GM10248 (cell line): ENCODE measurements around the gene CFL1.

Experiments used
- CTCF ChIA-PET: fragments of 300-600 bp; sonication (Branson Sonifier 250); formaldehyde crosslinking; extraction: SDS; loops from one replicate; lab custom pipeline; 2021; ENCODE audit warnings: antibody characterized with exemption; lab: Yijun Ruan, JAX
- POLR2A ChIA-PET: fragments of 350-650 bp; sonication (Branson Sonifier 250); formaldehyde crosslinking; extraction: SDS; loops from one replicate; lab custom pipeline; 2020; ENCODE audit warnings: antibody characterized with exemption; lab: Yijun Ruan, JAX
- DNase-seq: peaks from one replicate; pipeline ENCODE4 v3.0.0; 2012; ENCODE audit errors: extremely low spot score
- TF ChIP-seq, protein P1 (sequence below): IDR thresholded peaks from 2 replicates; pipeline ENCODE4 v1.5.1; 2012; ENCODE audit warnings: mild to moderate bottlenecking, low read depth; ENCODE audit errors: extremely low read depth, missing control alignments, control extremely low read depth

Gene CFL1

DNA sequence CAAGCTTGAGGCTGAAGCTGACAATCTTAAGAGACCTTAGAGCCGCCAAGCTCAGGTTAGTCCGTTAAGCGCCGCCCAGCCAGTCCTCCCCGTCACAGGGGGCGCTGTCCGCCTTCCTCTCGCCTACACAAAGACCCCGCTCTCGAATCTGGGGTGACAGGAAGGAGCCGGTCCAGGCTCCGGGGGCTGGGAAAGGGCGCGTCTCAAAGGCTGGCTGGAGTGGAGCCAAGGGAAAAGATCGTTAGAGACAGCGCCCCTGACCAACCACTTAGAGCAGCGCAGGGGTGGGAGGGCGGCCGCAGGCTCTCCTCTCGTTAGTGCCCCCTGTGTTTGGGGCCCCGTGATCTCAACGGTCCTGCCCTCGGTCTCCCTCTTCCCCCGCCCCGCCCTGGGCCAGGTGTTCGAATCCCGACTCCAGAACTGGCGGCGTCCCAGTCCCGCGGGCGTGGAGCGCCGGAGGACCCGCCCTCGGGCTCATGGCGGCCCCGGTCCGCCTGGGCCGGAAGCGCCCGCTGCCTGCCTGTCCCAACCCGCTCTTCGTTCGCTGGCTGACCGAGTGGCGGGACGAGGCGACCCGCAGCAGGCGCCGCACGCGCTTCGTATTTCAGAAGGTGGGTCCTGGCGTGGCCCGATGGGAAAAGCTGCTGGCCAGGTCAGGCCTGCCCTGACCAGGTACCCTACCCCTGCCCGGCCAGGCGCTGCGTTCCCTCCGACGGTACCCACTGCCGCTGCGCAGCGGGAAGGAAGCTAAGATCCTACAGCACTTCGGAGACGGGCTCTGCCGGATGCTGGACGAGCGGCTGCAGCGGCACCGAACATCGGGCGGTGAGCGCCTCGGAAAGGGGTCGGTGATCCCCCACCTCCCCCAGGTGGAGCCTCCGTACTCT is 2.5 kb upstream of the CFL1 start, which contains the start of gene MUS81:
TSS of gene MUS81 (plus strand) at position 156 of the 887 bp plus-strand sequence. CDS start at position 477, 321 bp downstream.
- TF ChIP-seq, protein P1, sequence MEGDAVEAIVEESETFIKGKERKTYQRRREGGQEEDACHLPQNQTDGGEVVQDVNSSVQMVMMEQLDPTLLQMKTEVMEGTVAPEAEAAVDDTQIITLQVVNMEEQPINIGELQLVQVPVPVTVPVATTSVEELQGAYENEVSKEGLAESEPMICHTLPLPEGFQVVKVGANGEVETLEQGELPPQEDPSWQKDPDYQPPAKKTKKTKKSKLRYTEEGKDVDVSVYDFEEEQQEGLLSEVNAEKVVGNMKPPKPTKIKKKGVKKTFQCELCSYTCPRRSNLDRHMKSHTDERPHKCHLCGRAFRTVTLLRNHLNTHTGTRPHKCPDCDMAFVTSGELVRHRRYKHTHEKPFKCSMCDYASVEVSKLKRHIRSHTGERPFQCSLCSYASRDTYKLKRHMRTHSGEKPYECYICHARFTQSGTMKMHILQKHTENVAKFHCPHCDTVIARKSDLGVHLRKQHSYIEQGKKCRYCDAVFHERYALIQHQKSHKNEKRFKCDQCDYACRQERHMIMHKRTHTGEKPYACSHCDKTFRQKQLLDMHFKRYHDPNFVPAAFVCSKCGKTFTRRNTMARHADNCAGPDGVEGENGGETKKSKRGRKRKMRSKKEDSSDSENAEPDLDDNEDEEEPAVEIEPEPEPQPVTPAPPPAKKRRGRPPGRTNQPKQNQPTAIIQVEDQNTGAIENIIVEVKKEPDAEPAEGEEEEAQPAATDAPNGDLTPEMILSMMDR: peak; percentile 90
- POLR2A ChIA-PET: interaction anchor here (0.6 to 2.6 kb wide), 13 partner anchors 8 to 198 kb away, joined by 3 to 25 read pairs (median 5); partner anchors contain the start of genes BANF1, CCDC85B, EIF1AD and FIBP

DNA sequence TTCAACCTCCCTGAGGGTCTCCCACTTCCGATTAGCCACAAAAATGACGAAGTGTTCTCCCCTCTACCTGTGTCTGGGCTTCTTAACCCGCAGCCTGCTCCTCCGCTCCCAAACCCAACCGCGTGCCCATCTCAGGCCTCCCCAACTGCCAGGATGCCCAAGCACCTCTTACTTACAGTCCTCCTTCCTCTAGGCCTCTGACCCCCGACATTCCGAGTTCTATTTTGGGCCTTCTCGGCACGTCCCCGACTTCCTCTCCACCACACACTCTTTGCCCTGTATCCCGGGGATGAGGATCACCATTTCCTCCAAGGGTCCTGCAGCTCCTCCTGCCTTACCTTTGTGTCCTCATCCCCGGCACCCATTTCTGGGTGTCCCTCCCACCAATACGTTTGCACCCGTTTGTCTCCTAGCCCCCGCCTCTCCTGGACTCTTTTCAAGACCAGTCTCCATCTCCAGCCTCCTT is 1.9 kb upstream of the CFL1 start:
- POLR2A ChIA-PET: interaction anchor here (0.6 to 2.8 kb wide), 14 partner anchors 9 to 197 kb away, joined by 3 to 25 read pairs (median 5); partner anchors contain the start of genes BANF1, CCDC85B, EIF1AD and FIBP
- CTCF ChIA-PET: interaction anchor here (0.6 to 17.2 kb wide), 56 partner anchors 9 to 714 kb away, joined by 3 to 535 read pairs (median 3); partner anchors contain the start of genes AP5B1, BANF1, CCDC85B and CTSW
- no peak for DNase-seq
- TF ChIP-seq, protein P1: no peak

More for the DNA sequence above, 2.5 kb upstream of the CFL1 start, which contains the start of gene MUS81:
- DNase-seq: peak; percentile 90
- CTCF ChIA-PET: interaction anchor here (0.6 to 17.2 kb wide), 58 partner anchors 9 to 715 kb away, joined by 3 to 535 read pairs (median 4); partner anchors contain the start of genes AP5B1, BANF1, CCDC85B and CTSW

DNA sequence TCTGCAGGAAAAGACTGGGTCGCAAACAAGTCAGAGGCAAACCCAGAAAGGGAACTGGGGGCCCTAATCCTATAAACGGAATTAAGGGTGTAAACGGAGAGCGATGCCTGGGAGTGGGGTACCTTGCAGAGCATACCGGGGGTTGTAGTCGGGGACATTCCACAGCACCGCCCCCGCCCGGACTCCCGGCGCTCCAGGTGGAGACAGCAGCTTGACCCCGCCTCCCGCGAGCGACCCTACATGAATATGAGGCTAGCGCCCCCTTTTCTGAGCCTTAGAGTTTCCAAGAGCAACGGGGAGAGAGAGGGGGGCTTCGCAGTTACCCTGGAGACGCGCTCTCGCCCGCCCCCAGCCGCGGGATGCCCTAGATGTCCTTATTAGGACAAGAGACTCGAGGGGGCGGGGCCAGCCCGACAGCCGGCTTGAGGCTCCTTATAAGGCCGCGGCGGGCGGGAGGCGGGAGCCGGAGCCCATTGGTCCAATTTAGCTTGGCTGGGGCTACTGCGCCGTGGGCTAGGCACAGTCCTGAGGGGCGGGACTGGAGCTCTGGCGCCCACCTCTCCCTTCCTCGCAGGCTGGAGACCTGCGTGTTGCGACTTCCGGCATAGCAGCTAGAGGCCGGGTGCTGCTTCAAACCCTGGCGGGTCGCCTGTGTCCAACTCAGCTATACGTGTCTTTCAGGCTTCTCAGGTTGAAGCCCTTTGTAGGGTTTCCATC is 1.3 kb upstream of the CFL1 start:
- ChIA-PET POLR2A (interaction anchor here (1.1 to 2.8 kb wide), 15 partner anchors 8 to 197 kb away, joined by 3 to 25 read pairs (median 5); partner anchors contain the start of genes BANF1, CCDC85B, EIF1AD and FIBP), CTCF (interaction anchor here (0.6 to 17.2 kb wide), 51 partner anchors 8 to 713 kb away, joined by 3 to 535 read pairs (median 3); partner anchors contain the start of genes AP5B1, BANF1, CCDC85B and CTSW)
- peak; percentile 95 for DNase-seq
- TF ChIP-seq, protein P1: peak; percentile 6

DNA sequence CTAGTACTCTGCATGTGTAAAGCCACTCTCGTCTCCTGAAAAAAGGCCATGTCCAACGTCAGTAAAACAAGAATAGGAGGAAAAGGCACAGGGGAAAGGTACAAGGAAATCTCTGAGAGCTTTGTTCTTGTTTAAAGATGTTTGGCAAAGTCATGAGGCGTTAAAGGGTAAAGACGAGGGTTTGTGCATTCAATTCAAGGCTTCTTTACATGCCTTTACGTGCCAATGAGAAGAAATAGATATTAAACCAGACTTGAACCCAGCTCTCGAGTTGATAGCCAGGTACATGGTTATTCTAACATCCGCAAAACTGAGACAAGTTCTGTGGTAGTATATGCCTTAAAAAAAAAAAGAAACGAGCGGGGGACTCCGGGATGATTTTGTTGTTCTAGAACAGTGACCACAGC is 704 bp upstream of the CFL1 start:
- POLR2A ChIA-PET: interaction anchor here (0.5 to 2.8 kb wide), 19 partner anchors 8 to 376 kb away, joined by 3 to 25 read pairs (median 4); partner anchors contain the start of genes CCDC85B, FIBP, RELA and SF3B2
- DNase-seq: no peak
- CTCF ChIA-PET: interaction anchor here (1.3 to 17.2 kb wide), 11 partner anchors 13 to 194 kb away, joined by 3 to 535 read pairs (median 7); partner anchors contain the start of genes AP5B1, CCDC85B, CTSW and EFEMP2
- TF ChIP-seq, protein P1: no peak

DNA sequence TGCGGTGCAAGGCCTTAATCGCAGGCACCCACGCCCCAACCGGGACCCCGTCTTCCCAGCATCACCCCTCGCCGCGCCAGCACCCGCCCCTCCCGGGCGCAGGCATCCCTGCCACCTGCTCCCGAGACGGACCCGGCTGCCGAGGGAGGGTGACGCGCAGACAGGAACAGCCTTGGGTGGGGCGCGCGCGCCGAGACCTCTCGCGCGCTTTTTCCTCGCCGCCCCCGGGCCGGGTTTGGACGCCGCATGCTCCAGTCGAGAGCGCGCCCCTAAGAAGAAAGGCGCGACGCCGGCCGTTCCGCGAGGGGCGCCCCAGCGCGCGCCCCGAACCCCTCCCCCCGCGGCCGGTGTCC is 504 bp downstream of the CFL1 start:
- CTCF ChIA-PET: interaction anchor here (1.0 to 17.2 kb wide), 4 partner anchors 14 to 77 kb away, joined by 3 to 535 read pairs (median 74); partner anchors contain the start of genes AP5B1, CCDC85B, CTSW and EFEMP2
- DNase-seq: no peak
- POLR2A ChIA-PET: interaction anchor here (0.8 to 2.8 kb wide), 4 partner anchors 10 to 31 kb away, joined by 3 to 12 read pairs (median 4); partner anchors contain the start of genes FIBP and SNX32
- TF ChIP-seq, protein P1: no peak
